GM15510 (cell line): ENCODE results near the gene HDAC4.

Experiments
- POLR2A ChIP-seq: IDR thresholded peaks from 3 replicates; pipeline ENCODE4 v1.6.1; 2011; ENCODE audit warnings: borderline replicate concordance; ENCODE audit not compliant: insufficient read length; ENCODE audit errors: extremely low read depth

HDAC4 gene

GRCh38 chr2:239065962-239066361 is 334.9 kb downstream of the HDAC4 start:
- no peak for TF ChIP-seq POLR2A

- no peak for TF ChIP-seq POLR2A
Observed at GRCh38 chr2:239065537-239065936, 335.3 kb downstream of the HDAC4 start.

GRCh38 chr2:239064891-239065290 is 335.9 kb downstream of the HDAC4 start:
- TF ChIP-seq POLR2A: no peak

DNA sequence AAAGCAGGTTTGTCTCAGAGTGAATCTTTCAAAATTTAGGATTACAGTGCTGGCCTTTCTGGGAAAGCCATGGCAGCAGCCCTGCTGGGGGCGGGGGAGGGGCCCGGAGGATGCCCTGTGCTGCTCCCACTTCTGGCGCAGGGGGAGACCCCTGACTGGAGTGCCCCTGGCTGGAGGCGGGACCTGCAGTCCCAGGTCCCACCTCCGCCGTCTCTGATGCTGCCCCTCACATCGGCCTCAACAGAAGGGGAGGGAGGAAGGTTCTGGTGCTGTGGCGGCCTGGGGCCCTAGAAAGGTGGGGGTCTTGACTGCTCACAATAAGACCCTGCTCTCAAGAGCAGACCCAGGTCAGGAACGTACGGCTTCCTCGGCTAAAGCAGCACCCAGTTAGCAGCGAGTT is 336.6 kb downstream of the HDAC4 start:
- no peak for TF ChIP-seq POLR2A

- no peak for TF ChIP-seq POLR2A
Observed at GRCh38 chr2:239062743-239063142, 338.1 kb downstream of the HDAC4 start.

- TF ChIP-seq POLR2A: no peak
Observed at GRCh38 chr2:239061824-239062570, 338.8 kb downstream of the HDAC4 start.

DNA sequence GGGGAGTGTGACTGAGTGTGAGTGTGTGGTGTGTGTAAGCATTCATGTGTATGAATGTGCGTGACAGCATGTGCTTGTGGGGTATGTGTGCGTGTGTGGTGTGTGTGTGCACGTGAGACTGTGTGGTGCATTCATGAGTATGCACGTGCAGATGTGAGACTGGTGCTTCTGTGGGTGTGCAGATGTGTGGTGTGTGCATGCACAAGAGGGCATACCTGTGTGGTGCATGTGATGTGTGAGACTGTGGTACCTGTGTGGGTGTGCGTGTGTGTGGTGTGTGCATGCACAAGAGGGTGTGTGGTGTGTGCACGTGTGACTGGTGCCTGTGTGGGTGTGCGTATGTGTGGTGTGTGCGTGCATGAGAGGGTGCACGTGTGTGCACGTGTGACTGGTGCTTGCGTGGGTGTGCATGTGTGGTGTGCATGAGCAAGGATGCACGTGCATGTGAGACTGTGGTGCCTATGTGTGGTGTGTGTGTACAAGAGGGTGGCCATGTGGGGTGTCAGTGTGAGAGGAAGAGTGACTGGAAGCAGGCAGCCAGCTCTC is 339.6 kb downstream of the HDAC4 start:
- TF ChIP-seq POLR2A: no peak

DNA sequence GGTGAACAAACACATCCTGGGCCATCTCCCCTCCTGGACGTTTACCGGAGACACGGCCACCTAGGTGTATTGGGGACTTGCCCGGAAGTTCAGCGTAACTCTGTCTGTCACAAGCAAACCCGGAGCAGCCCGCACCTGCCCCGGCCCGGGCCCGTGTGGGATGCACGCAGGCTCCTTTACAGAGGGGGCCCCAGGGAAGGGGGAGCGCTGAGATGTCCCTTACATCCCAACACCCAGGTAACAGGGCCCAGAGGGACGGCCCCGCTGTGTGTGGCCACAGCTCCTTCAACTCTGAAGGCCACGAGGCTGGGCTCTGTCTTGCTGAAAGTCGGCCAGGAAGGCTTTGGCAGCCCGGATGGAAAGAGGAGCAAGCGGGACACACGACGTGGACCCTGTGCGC is 340.1 kb downstream of the HDAC4 start:
- no peak for TF ChIP-seq POLR2A

GRCh38 chr2:239059854-239060253 is 341.0 kb downstream of the HDAC4 start:
- TF ChIP-seq POLR2A: no peak

DNA sequence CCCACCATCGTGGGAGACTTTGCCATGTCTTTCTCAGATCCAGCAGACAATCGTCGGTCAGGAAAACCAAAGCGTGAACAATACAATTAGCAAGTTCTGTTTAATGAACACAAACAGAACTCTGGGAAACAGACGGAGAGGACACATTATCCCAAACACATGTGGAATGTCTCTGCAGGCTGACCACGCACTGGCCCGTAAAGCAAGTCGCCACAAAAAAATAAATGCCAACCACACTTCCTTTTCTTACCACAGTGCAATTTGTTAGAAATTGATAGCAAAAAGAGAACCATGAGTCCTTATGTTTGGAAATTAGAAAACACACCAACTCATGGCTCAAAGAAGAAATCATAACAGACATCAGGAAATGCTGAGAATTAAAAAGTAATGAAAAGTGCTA is 342.1 kb downstream of the HDAC4 start:
- TF ChIP-seq POLR2A: no peak

GRCh38 chr2:239057533-239057932 is 343.3 kb downstream of the HDAC4 start:
- TF ChIP-seq POLR2A: no peak

GRCh38 chr2:239056611-239057010 is 344.2 kb downstream of the HDAC4 start:
- no peak for TF ChIP-seq POLR2A

DNA sequence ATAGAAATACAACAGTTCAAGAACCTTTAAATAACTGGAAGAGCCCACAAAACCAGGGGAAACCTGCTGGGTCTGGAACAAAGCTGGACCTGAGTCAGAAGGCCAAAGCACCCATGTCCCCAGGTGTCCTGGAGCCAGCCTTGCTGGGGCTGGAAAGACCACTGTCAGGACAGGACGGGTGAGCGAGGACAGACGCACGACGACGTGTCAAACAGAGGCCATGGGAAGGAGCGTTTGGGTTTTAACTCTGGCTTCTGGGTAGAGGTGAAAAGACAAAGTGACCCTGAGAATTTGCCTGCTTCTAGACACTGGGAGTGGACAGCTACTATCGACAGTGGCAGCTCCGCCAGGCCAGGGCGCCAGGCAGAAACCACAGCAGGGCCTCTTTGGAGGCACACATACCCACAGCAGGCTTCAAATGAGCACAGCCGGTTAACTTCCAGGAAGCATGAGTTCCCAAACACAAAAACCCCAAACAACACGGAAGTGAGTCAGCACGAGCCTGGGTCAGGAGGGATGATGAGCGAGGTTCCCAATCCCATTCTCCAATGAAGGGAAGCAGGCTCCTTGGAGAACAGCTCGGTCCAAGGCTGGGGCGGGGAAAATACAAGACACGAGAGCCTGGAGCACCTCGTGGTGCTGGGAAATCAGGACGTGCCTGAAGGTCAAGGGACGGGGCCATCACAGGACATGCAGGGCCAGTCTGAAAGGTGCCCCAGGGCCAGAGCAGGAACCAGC is 344.9 kb downstream of the HDAC4 start:
- TF ChIP-seq POLR2A: no peak

- no peak for TF ChIP-seq POLR2A
Observed at GRCh38 chr2:239054921-239055320, 345.9 kb downstream of the HDAC4 start.

DNA sequence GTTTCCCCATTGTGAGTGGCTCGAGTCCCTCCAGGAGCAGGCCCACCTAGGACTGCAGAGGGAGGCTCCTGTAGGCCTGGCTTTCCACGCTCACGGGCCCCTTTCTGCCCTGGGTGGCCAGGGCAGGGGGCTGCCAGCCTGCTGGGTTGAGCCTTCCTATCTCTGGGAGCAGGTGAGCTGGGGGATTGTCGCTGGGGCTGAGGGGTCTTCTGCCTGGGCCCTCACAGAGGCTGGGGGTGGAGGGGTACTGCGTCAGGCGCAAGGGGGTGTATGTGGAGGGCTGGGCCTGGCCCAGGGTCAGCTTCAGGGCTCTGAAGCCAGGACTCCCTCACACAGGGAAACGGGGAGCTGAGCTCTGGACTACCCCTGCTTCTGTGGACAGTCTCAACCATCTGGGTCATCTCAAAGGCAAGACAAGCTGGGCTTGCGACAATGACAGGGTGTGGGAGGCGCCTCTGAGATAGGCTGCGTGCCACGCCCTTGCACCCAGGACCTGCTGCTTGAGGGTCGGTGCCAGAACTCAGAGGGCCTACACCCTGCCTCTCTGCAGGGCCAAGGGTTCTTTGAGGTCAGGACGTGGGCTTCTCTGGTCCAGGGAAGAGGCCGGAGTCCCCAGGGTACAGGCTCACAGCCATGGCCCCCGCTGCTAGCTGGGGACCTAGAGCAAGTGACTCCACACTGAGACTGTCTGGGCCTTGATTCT is 346.9 kb downstream of the HDAC4 start:
- no peak for TF ChIP-seq POLR2A
